DOHH2 (cell line): ENCODE data around the gene LILRA6.

Source experiments
- H3F3A ChIP-seq: fragments of 200-600 bp; sonication (generic), shearing (Covaris generic); 2 replicates; pipeline ENCODE4 v1.6.0; 2016; ENCODE audit warnings: antibody characterized with exemption, mild to moderate bottlenecking; ENCODE audit not compliant: control insufficient read depth, insufficient read depth
- H3K27ac ChIP-seq: fragments of 200-600 bp; sonication (generic); 2 replicates; pipeline ENCODE4 v1.5.1; 2014; ENCODE audit warnings: low read depth, mild to moderate bottlenecking, low read length, moderate library complexity
- H3K27me3 ChIP-seq: fragments of 200-600 bp; sonication (generic); 2 replicates; pipeline ENCODE4 v1.6.1; 2014; ENCODE audit warnings: mild to moderate bottlenecking, low read length, mixed read lengths; ENCODE audit not compliant: control insufficient read depth
- H3K36me3 ChIP-seq: fragments of 200-600 bp; sonication (generic); 2 replicates; pipeline ENCODE4 v1.6.1; 2014; ENCODE audit warnings: mild to moderate bottlenecking, low read length, moderate library complexity, mixed read lengths; ENCODE audit not compliant: control insufficient read depth
- H3K4me1 ChIP-seq: fragments of 200-600 bp; sonication (generic); 2 replicates; pipeline ENCODE4 v1.6.1; 2014; ENCODE audit warnings: mild to moderate bottlenecking, low read length, mixed read lengths; ENCODE audit not compliant: control insufficient read depth
- H3K4me2 ChIP-seq: fragments of 200-600 bp; sonication (generic); 2 replicates; pipeline ENCODE4 v1.6.0; 2014; ENCODE audit warnings: mild to moderate bottlenecking, low read length, moderate library complexity
- H3K4me3 ChIP-seq: fragments of 200-600 bp; sonication (generic); 2 replicates; pipeline ENCODE4 v1.5.1; 2014; ENCODE audit warnings: mild to moderate bottlenecking, low read length, mixed read lengths
- H3K79me2 ChIP-seq: fragments of 200-600 bp; sonication (generic); 2 replicates; pipeline ENCODE4 v1.6.1; 2014; ENCODE audit warnings: mild to moderate bottlenecking, low read length, mixed read lengths; ENCODE audit not compliant: control insufficient read depth
- H3K9me2 ChIP-seq: fragments of 200-600 bp; sonication (generic); replicated peaks from 2 replicates; pipeline ENCODE4 v1.6.1; 2014; ENCODE audit warnings: mild to moderate bottlenecking, low read length, mixed read lengths; ENCODE audit not compliant: control insufficient read depth
- H3K9me3 ChIP-seq: fragments of 200-600 bp; sonication (generic); 2 replicates; pipeline ENCODE4 v1.6.1; 2014; ENCODE audit warnings: antibody characterized with exemption, low read length, mixed read lengths; ENCODE audit not compliant: control insufficient read depth, insufficient read depth
- H4K20me1 ChIP-seq: fragments of 200-600 bp; sonication (generic); 2 replicates; pipeline ENCODE4 v1.6.0; 2014; ENCODE audit warnings: low read depth, mild to moderate bottlenecking, antibody characterized with exemption, low read length, moderate library complexity; ENCODE audit not compliant: control insufficient read depth, insufficient read depth
- EZH2phosphoT487 ChIP-seq: fragments of 200-600 bp; sonication (generic); IDR thresholded peaks from 2 replicates; pipeline ENCODE4 v1.6.1; 2017; ENCODE audit warnings: borderline replicate concordance, mild to moderate bottlenecking, antibody characterized with exemption, low read length, moderate library complexity, mixed read lengths
- TF ChIP-seq, protein P1 (sequence below): fragments of 200-600 bp; sonication (generic); IDR thresholded peaks from one replicate; pipeline ENCODE4 v1.5.1; 2014; ENCODE audit warnings: antibody characterized with exemption, mild to moderate bottlenecking, low read depth, low read length; ENCODE audit not compliant: poor library complexity, severe bottlenecking

The LILRA6 gene

DNA sequence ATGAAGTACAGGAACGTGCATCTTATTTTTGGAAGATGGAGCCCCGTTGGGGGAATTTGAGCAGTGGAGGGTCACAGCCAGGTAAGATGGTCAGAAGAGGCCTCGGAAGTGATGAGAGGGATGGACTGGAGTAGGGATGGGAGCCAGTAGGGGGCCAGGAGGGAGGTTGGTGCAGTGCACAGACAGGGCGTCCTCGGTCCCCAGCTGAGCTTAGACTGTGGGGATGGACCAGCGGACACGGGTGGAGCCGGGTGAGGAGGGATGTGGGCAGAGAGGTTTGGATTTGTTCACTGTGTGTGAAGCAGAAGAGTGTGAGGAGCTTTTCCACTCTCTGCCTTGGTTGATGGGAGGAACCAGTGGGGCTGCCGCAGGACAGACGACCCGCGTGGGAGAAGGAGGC, 31.4 kb downstream of the LILRA6 start:
- no peaks in the 10 kb centered on the region for H3K9me2 ChIP-seq
- H3K4me2 ChIP-seq, result no peak overlapping the region
- H3K4me3 ChIP-seq, result no peak overlapping the region
- peaks cover 8% of the 10 kb centered on the region for H4K20me1 ChIP-seq
- TF ChIP-seq, protein P1, sequence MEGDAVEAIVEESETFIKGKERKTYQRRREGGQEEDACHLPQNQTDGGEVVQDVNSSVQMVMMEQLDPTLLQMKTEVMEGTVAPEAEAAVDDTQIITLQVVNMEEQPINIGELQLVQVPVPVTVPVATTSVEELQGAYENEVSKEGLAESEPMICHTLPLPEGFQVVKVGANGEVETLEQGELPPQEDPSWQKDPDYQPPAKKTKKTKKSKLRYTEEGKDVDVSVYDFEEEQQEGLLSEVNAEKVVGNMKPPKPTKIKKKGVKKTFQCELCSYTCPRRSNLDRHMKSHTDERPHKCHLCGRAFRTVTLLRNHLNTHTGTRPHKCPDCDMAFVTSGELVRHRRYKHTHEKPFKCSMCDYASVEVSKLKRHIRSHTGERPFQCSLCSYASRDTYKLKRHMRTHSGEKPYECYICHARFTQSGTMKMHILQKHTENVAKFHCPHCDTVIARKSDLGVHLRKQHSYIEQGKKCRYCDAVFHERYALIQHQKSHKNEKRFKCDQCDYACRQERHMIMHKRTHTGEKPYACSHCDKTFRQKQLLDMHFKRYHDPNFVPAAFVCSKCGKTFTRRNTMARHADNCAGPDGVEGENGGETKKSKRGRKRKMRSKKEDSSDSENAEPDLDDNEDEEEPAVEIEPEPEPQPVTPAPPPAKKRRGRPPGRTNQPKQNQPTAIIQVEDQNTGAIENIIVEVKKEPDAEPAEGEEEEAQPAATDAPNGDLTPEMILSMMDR, result no peak
- no peak for TF ChIP-seq EZH2phosphoT487
- peaks cover 6% of the 10 kb centered on the region; the same call in 1 of the 2 replicates for H3K4me1 ChIP-seq
- no peaks in the 10 kb centered on the region for H3K9me3 ChIP-seq
- H3K36me3 ChIP-seq, result peaks cover 37% of the 10 kb centered on the region
- H3K27ac ChIP-seq, result no peak overlapping the region
- no peaks in the 10 kb centered on the region for H3K27me3 ChIP-seq
- H3F3A ChIP-seq, result peaks cover 38% of the 10 kb centered on the region
- H3K79me2 ChIP-seq, result peaks cover 21% of the 10 kb centered on the region

DNA sequence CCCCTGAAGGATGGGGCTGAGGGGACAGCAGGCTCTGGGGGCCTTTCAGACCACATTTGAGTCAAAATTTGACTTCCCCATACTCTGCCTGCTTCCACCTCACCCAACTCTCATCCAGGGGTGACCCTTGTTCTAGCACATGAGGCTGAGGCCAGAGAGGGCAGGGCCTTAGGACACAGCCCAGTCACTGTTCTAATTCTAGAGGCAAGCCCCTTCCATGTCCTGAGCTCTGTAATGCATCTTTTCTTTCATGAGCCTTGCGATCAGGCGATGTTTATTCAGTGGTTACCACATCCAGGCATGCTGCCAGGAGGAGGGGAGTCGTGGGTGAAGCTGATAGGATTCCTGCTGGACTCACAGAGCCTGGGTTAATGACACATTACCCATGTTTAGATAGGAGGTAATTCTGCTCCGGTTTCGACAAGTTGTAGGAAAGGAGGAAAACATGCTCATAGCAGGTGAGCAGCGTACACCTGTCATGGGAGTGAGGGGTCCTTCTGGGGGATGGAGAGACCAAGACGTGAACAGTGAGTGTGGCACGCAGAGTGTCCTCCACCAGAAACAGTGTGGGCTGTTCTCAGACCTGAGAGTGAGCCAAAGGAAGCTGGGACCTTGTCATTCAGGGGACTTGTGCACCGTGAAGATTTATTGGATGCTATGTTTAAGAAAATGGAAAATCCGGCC, 32.6 kb downstream of the LILRA6 start:
- H4K20me1 ChIP-seq, result peaks cover 18% of the 10 kb centered on the region
- no peaks in the 10 kb centered on the region for H3K9me3 ChIP-seq
- no peak overlapping the region for H3K27ac ChIP-seq

DNA sequence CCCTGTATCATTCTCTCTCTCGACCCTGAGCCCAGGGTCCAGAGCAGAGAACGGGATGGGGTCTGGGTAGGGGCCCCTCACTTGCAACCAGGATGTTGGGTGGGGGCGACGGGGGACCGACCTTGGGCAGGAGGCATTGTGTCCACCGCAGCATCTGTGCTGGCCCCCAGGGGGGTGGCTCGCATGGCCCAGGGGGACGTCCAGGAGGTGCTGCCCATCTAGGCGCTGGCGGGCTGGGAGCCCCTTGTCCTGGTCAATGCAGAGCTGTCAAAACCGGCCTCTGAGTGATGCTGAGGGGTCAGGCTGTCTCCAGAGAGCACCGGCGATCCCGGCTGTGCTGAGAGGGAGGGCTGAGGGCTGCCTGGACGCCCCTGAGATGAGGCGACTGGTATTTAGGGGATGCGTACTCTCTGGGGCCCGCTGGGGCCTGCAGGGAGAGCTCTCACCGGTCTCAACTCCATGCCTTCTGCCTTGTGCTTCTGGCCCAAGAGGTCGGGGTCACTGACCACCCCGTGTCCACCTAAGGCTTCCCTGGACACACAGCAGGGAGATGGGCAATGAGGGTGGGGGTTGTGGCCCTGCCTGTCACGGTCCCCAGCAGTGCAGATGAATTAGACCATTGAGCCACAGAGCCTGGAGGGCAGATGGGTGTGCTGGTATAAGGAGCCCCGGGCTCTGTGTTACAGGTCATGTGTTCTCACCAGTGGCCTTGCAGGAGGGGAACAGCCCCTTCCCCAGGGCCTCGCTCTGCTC, 33.4 kb downstream of the LILRA6 start:
- H3K79me2 ChIP-seq, result peaks cover 41% of the 10 kb centered on the region
- H3K9me3 ChIP-seq, result no peaks in the 10 kb centered on the region
- H4K20me1 ChIP-seq, result peaks cover 25% of the 10 kb centered on the region
- H3K9me2 ChIP-seq, result no peaks in the 10 kb centered on the region
- no peak overlapping the region for H3K4me2 ChIP-seq
- H3K36me3 ChIP-seq, result peaks cover 57% of the 10 kb centered on the region
- no peak overlapping the region for H3K27ac ChIP-seq
- H3K27me3 ChIP-seq, result no peaks in the 10 kb centered on the region
- peaks cover 20% of the 10 kb centered on the region for H3K4me1 ChIP-seq
- no peak overlapping the region for H3K4me3 ChIP-seq
- TF ChIP-seq, protein P1, result no peak
- no peak for TF ChIP-seq EZH2phosphoT487
- peaks cover 57% of the 10 kb centered on the region for H3F3A ChIP-seq

More for the DNA sequence above, 32.6 kb downstream of the LILRA6 start:
- H3K4me2 ChIP-seq, result no peak overlapping the region
- H3K9me2 ChIP-seq, result no peaks in the 10 kb centered on the region
- H3K4me1 ChIP-seq, result peaks cover 13% of the 10 kb centered on the region
- peaks cover 50% of the 10 kb centered on the region for H3F3A ChIP-seq
- no peaks in the 10 kb centered on the region for H3K27me3 ChIP-seq
- H3K79me2 ChIP-seq, result peaks cover 34% of the 10 kb centered on the region
- TF ChIP-seq, protein P1, result no peak
- peaks cover 50% of the 10 kb centered on the region for H3K36me3 ChIP-seq
- H3K4me3 ChIP-seq, result no peak overlapping the region
